ENCODE results near the gene PDXK. TPM values are rescaled to one million over a fixed set of nuclear protein-coding genes. Genes with fewer than 3 reads are reported as not detected.
"Not testable (repeated sequence)": the region's sequence is repeated elsewhere in the genome, so short reads cannot be mapped to it uniquely, and the experiment has no call there.

Gene PDXK
- total and polyA plus RNA-seq, 3 donors from 2014 or later = 277 to 871 (median 327) TPM

DNA sequence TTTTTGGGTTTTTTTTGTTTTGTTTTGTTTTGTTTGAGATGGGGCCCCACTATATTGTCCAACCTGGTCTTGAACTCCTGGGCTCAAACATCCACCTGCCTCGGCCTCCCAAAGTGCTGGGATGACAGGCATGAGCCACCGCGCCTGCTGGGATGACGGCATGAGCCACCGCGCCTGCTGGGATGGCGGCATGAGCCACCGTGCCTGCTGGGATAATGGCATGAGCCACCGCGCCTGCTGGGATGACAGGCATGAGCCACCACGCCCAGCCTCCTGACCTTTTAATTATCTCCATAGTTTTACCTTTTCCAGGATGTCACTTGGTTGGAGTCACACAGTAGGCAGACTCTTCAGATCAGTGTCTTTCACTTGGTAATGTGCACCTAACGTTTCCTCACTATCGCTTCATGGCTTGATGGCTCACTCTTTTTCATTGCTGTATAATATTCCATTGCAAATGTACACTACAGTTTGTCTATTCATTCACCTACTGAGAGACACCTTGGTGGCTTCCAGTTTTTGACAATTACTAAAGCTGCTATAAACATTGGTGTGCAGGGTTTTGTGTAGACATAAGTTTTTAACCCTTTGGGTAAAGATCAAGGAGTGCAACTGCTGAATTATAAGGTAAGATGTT lies 10.1 kb upstream of the PDXK start:
- 91 to 97% methylated on average over 13 of the region's 13 CpGs for WGBS, 2 donors
- H3K36me3 ChIP-seq (ENCODE audit: low read depth, missing control alignments) = no peaks in the 10 kb centered on the region
- H3K27me3 ChIP-seq = no peaks in the 10 kb centered on the region
- no peaks in the 10 kb centered on the region for H3K4me1 ChIP-seq
- no peak for TF ChIP-seq POLR2A (IDR thresholded peaks at IDR 0.05)
- TF ChIP-seq, protein P1, sequence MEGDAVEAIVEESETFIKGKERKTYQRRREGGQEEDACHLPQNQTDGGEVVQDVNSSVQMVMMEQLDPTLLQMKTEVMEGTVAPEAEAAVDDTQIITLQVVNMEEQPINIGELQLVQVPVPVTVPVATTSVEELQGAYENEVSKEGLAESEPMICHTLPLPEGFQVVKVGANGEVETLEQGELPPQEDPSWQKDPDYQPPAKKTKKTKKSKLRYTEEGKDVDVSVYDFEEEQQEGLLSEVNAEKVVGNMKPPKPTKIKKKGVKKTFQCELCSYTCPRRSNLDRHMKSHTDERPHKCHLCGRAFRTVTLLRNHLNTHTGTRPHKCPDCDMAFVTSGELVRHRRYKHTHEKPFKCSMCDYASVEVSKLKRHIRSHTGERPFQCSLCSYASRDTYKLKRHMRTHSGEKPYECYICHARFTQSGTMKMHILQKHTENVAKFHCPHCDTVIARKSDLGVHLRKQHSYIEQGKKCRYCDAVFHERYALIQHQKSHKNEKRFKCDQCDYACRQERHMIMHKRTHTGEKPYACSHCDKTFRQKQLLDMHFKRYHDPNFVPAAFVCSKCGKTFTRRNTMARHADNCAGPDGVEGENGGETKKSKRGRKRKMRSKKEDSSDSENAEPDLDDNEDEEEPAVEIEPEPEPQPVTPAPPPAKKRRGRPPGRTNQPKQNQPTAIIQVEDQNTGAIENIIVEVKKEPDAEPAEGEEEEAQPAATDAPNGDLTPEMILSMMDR (IDR thresholded peaks at IDR 0.05) = no peak
- H3K27ac ChIP-seq = no peak overlapping the region
- no peak for DNase-seq
- H3K4me3 ChIP-seq = no peak overlapping the region
- intact Hi-C loops (cut with DNase I; ENCODE audit: low total_unique reads) = no loop called here
- no peaks in the 10 kb centered on the region for H3K9me3 ChIP-seq

DNA sequence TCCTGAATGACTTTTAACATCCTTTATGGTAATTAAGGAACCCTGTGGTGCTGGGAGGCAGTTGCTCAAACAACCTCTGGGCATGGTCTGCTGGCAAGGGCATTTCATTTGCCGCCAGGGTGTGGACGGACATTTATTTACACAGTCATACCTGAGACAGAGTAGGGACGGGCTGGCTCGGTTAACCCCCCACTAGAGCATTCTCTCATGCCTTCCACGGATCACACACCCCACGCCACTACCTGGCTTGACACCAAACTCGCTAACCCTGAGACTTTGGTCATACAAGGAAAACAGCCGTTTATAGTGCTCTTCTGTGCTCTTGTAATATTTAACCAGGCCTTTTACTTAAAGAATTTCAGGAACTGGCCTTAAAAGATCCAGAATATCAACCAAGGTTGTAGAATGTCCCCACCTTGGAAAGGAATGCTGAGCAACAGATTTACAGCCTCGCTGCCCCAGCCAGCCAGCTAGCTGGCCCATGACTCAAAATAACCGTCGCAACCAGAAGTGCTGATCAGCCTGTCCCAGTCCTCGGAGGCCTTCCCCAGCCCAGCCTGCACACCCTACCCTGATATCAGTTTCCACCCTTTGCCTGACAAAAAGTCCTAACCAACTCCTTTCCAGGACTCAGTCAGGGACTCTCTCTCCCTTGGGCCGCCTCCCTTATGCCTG lies 6.5 kb upstream of the PDXK start:
- no peak for TF ChIP-seq POLR2A (IDR thresholded peaks at IDR 0.05)
- TF ChIP-seq, protein P1 (IDR thresholded peaks at IDR 0.05) = no peak
- Histone ChIP-seq H3K9me3 (no peaks in the 10 kb centered on the region), H3K27me3 (no peaks in the 10 kb centered on the region), H3K27ac (no peak overlapping the region), H3K4me1 (no peaks in the 10 kb centered on the region), H3K36me3 (ENCODE audit: low read depth, missing control alignments) (no peaks in the 10 kb centered on the region), H3K4me3 (no peak overlapping the region)
- intact Hi-C loops (cut with DNase I; ENCODE audit: low total_unique reads) = no loop called here
- 71 to 75% methylated on average over 13 of the region's 13 CpGs for WGBS, 2 donors
- no peak for DNase-seq

DNA sequence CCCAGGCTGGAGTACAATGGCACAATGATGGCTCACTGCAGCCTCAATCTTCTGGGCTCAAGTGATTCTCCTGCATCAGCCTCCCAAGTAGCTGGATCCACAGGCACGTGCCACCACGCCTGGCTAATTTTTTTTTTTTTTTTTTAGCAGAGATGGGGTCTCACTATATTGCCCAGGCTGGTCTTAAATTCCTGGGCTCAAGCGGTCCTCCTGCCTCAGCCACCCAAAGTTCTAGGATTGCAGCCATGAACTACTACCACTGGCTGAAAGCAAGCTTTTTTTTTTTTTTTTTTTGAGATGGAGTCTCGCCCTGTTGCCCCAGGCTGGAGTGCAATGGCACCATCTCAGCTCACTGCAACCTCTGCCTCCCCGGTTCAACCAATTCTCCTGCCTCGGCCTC lies 5.8 kb upstream of the PDXK start:
- intact Hi-C loops (cut with DNase I; ENCODE audit: low total_unique reads); H3K27me3 ChIP-seq; DNase-seq; H3K36me3 ChIP-seq (ENCODE audit: low read depth, missing control alignments); H3K4me3 ChIP-seq; H3K4me1 ChIP-seq; H3K27ac ChIP-seq; H3K9me3 ChIP-seq: not testable (repeated sequence)
- WGBS, 2 donors = 92 to 96% methylated on average over 6 of the region's 6 CpGs

DNA sequence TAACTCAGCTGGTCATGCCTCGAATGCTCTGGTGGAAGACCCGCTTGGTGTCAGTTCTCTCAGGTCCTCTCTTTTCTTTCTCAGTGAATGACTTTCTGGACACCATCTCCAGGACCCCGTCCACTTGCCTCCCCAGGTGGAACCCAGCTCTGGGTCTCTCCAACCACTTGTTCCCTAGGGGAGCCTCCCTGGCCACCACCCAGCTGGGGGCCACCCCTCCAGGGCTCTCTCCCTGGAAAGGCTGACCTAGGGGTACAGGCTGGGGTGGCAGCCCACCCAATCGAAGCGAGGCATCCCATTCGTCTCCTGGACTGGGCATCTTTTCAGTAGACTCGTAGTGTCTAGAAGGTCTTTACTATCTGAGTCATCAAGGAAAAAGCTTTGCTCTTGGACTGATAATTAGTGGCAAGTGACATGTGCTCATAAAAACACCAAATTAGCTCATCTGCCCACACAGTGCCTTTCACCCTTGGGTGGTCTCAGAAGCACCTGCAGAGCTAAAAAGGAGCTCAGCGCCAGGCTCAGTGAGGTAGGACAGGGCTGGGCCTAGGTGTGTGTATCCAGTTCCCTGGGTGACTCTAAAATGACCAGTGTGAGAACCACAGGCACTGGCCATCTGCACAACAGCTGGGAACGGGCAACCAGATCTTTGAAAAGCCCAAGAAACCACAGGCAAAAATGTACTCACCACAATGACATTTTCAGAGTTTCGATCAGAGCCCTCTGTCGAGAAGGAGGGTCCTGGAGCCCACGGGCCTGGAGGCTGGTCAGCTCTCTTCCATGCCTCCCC lies 2.4 kb upstream of the PDXK start:
- 89 to 90% methylated on average over 8 to 12 of the region's 12 CpGs for WGBS, 2 donors
- Histone ChIP-seq H3K27ac (no peak overlapping the region), H3K27me3 (no peaks in the 10 kb centered on the region), H3K4me1 (peaks cover 19% of the 10 kb centered on the region), H3K36me3 (ENCODE audit: low read depth, missing control alignments) (no peaks in the 10 kb centered on the region), H3K9me3 (no peaks in the 10 kb centered on the region), H3K4me3 (no peak overlapping the region)
- no peak for DNase-seq
- intact Hi-C loops (cut with DNase I; ENCODE audit: low total_unique reads) = no loop called here
- TF ChIP-seq POLR2A (IDR thresholded peaks at IDR 0.05) = no peak
- TF ChIP-seq, protein P1 (IDR thresholded peaks at IDR 0.05) = no peak

DNA sequence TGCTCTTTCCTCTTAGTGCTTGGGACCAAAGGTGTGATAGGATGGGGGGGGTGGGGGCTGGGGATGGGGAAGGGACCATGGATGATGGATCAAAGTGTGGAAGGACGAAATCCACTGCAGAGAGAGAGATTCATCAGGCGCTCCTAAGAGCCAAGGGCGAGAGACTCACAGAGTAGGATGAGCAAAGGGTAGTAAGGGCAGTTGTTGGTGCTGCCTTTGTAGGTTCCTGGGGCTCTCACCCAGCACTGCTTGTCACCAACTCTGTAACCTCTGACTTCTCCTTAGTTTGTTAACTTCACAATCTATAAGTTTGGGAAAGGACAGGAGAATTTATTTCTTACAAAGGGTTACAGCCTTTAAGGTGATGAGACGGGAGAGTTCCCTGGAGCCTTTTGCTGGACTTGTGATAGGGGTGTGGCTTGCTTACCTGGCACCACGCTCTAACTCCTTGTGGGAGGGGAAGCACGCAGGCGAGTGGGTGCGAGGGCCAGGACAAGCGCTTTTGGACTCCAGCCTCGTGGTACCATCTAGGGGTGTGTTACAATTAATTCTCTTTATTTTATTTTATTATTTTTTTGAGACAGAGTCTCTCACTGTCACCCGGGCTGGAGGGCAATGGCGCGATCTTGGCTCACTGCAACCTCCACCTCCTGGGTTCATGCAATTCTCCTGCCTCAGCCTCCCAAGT lies 1.6 kb upstream of the PDXK start:
- Histone ChIP-seq H3K4me3 (no peak overlapping the region), H3K4me1 (peaks cover 21% of the 10 kb centered on the region), H3K27me3 (no peaks in the 10 kb centered on the region), H3K36me3 (ENCODE audit: low read depth, missing control alignments) (no peaks in the 10 kb centered on the region), H3K9me3 (no peaks in the 10 kb centered on the region), H3K27ac (no peak overlapping the region)
- no peak for DNase-seq
- no peak for TF ChIP-seq POLR2A (IDR thresholded peaks at IDR 0.05)
- TF ChIP-seq, protein P1 (IDR thresholded peaks at IDR 0.05) = no peak
- intact Hi-C loops (cut with DNase I; ENCODE audit: low total_unique reads) = no loop called here
- WGBS, 2 donors = 87 to 90% methylated on average over 13 of the region's 13 CpGs

All from testis (tissue), 3 donors.